Measurements from ENCODE around the gene PPARD. TPM values are rescaled to one million over a fixed set of nuclear protein-coding genes. Genes with fewer than 3 reads are reported as not detected.

The PPARD gene
- total and polyA plus RNA-seq, 12 donors = 6.0 to 39.8 (median 21.6) TPM

- Histone ChIP-seq H3K9me3 (replicated peaks in 1 of 3) (no peaks in the 10 kb centered on the region), H3K27ac (no peak overlapping the region), H3K4me1 (replicated peaks in 1 of 2) (peaks cover 0 to 18% of the 10 kb centered on the region in 2 donors), H3K36me3 (replicated peaks in 1 of 2) (no peaks in the 10 kb centered on the region), H3K27me3 (no peaks in the 10 kb centered on the region), H3K4me3 (no peak overlapping the region)
- DNase-seq = peak in 1 of 7 donors; percentile 35
- WGBS, 4 donors = 83 to 92% (median 87%) methylated on average over 7 to 9 of the region's 9 CpGs
- intact Hi-C loops (cut with DNase I) = no loop called here
- TF ChIP-seq CTCF (IDR thresholded peaks at IDR 0.05) (no peak), POLR2A (IDR thresholded peaks at IDR 0.05) (no peak)
Observed at GRCh38 chr6:35309611-35310264, 32.6 kb upstream of the PPARD start.

- H3K27me3 ChIP-seq = no peaks in the 10 kb centered on the region
- no peaks in the 10 kb centered on the region for H3K36me3 ChIP-seq (replicated peaks in 1 of 2)
- intact Hi-C loops (cut with DNase I) = no loop called here
- peaks cover 0 to 18% of the 10 kb centered on the region in 2 donors for H3K4me1 ChIP-seq (replicated peaks in 1 of 2)
- H3K4me3 ChIP-seq = no peak overlapping the region
- peak in 1 of 7 donors; percentile 38 for DNase-seq
- no peak overlapping the region for H3K27ac ChIP-seq
- H3K9me3 ChIP-seq (replicated peaks in 1 of 3) = no peaks in the 10 kb centered on the region
- WGBS, 4 donors = 73 to 92% (median 78%) methylated on average over 6 of the region's 6 CpGs
- TF ChIP-seq POLR2A (IDR thresholded peaks at IDR 0.05) (no peak), CTCF (IDR thresholded peaks at IDR 0.05) (no peak)
Observed at GRCh38 chr6:35310265-35310831, 32.0 kb upstream of the PPARD start.

- WGBS, 4 donors = 58 to 68% (median 63%) methylated on average over 5 to 6 of the region's 6 CpGs
Observed at GRCh38 chr6:35311390-35312075, 30.8 kb upstream of the PPARD start.

More at GRCh38 chr6:35311390-35312075, 30.8 kb upstream of the PPARD start:
- peak in 1 of 7 donors; percentile 47 for DNase-seq
- H3K27ac ChIP-seq = peak overlapping the region in 2 of 5 donors; percentile 44 to 67
- H3K36me3 ChIP-seq (replicated peaks in 1 of 2) = no peaks in the 10 kb centered on the region
- TF ChIP-seq CTCF (IDR thresholded peaks at IDR 0.05) = no peak
- no peak for TF ChIP-seq POLR2A (IDR thresholded peaks at IDR 0.05)
- no peaks in the 10 kb centered on the region for H3K9me3 ChIP-seq (replicated peaks in 1 of 3)
- peaks cover 0 to 18% of the 10 kb centered on the region in 2 donors for H3K4me1 ChIP-seq (replicated peaks in 1 of 2)
- no peak overlapping the region for H3K4me3 ChIP-seq
- intact Hi-C loops (cut with DNase I) = no loop called here
- H3K27me3 ChIP-seq = no peaks in the 10 kb centered on the region

All from adrenal gland (tissue), 12 donors.